ENCODE measurements around the gene CHEK2.
"Not testable (repeated sequence)": the region's sequence is repeated elsewhere in the genome, so short reads cannot be mapped to it uniquely, and the experiment has no call there.

Gene CHEK2

GRCh38 chr22:28741200-28741784 is 328 bp downstream of the CHEK2 start:
- no peak for DNase-seq

GRCh38 chr22:28738876-28739275 is 2.7 kb downstream of the CHEK2 start:
- DNase-seq = not testable (repeated sequence)

- DNase-seq = no peak
These were observed 3.9 kb downstream of the CHEK2 start for GRCh38 chr22:28737701-28738100.

GRCh38 chr22:28736301-28737155 is 5.1 kb downstream of the CHEK2 start:
- DNase-seq = no peak

- no peak for DNase-seq
These were observed 7.2 kb downstream of the CHEK2 start for GRCh38 chr22:28734393-28734792.

GRCh38 chr22:28730179-28730578 is 11.4 kb downstream of the CHEK2 start:
- no peak for DNase-seq

- DNase-seq = no peak
These were observed 12.9 kb downstream of the CHEK2 start for GRCh38 chr22:28728621-28729313.

- no peak for DNase-seq
These were observed 13.6 kb downstream of the CHEK2 start for GRCh38 chr22:28728002-28728401.

- DNase-seq = no peak
These were observed 23.6 kb downstream of the CHEK2 start for GRCh38 chr22:28718044-28718443.

GRCh38 chr22:28716686-28717085 is 24.9 kb downstream of the CHEK2 start:
- DNase-seq = no peak

- no peak for DNase-seq
These were observed 26.0 kb downstream of the CHEK2 start for GRCh38 chr22:28715611-28716010.

GRCh38 chr22:28714043-28714628 is 27.5 kb downstream of the CHEK2 start:
- DNase-seq = no peak

GRCh38 chr22:28711820-28712777 is 29.5 kb downstream of the CHEK2 start:
- no peak for DNase-seq

- no peak for DNase-seq
These were observed 30.3 kb downstream of the CHEK2 start for GRCh38 chr22:28711341-28711740.

GRCh38 chr22:28710576-28711191 is 30.9 kb downstream of the CHEK2 start:
- DNase-seq = no peak

GRCh38 chr22:28710107-28710506 is 31.5 kb downstream of the CHEK2 start:
- DNase-seq = no peak

GRCh38 chr22:28706845-28707244 is 34.8 kb downstream of the CHEK2 start:
- DNase-seq = no peak

- DNase-seq = no peak
These were observed 38.2 kb downstream of the CHEK2 start for GRCh38 chr22:28703436-28703835.

GRCh38 chr22:28702891-28703290 is 38.7 kb downstream of the CHEK2 start:
- DNase-seq = no peak

GRCh38 chr22:28693041-28693760 is 48.4 kb downstream of the CHEK2 start:
- DNase-seq = not testable (repeated sequence)

GRCh38 chr22:28689796-28690195 is 51.8 kb downstream of the CHEK2 start:
- DNase-seq = not testable (repeated sequence)

All from activated CD4-positive, alpha-beta T cell treated with anti-CD3 and anti-CD28 coated beads for 1 hour (primary cell).